Superior temporal gyrus (tissue), 1 donor: ENCODE results near the gene DDX41.
"Not testable (repeated sequence)": the region's sequence is repeated elsewhere in the genome, so short reads cannot be mapped to it uniquely, and the experiment has no call there.

Experiments
- DNase-seq: peaks from one replicate; pipeline ENCODE4 v3.0.0-alpha.2; 2016; ENCODE audit errors: extremely low spot score

DDX41 gene

DNA sequence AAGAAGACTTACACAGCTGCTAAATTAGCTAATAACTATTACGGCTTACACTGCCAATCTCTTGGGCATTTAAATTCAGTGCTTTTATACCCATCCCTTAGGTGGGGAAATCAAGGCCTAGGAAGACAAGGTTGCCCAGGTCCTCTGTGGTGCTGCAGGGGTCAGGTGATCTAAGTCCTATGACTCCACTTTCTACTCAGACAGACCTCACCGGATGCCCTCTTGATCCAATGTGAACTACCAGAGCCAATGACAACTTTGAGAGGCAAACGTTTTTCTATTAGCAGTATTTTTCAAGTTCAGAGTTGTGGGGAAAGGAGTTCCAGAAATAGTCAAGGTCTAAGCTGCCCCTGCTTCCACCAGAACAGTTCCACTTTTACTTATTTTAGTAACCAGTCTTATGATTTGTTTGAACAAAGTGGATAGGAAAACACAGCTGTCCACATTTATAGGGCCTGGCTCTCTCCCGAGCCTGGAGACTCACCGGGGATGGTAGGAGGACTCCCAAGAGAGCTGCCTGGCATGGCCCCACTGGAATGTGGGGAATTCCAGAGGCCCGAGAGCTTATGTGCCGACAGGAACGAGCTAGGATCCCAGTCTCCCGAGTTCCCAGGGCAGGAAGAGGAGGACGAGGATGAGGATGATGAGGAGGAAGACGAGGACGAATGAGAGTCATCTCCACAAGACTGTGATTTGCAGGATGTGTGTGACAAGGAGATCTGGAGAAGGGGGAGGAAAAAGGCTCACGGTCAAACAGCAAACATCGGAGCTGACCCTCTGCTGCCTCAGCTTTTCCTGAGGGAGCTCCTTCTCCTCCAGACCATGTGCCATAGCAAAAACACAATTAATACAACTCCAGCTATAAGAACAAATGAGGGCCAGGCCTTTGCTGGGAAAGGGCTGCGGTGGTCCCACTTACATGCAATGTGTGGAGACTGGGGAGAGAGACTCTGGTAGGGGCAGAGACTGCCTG is 20.9 kb upstream of the DDX41 start:
- peak; percentile 41 for DNase-seq

DNA sequence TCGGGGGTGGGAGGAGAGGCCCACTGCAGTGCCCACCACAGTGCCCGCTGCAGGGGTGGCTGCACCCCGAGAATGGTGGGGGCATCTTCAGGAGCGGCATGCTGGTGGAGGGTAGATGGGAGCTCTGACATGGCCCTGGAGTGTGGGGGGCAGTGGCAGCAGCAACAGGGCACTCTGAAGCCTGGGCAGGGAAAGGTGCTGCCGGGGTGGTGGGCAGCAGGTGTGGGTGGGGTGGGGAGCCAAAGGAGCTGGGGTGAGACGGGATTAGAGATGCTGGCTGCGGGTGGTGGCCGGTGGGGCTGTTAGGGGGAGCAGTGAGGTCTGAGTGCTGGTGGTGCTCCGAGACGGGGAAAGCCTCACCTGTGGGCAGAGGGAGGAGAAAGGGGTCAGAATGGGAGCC is 19.6 kb upstream of the DDX41 start:
- DNase-seq, result no peak

DNA sequence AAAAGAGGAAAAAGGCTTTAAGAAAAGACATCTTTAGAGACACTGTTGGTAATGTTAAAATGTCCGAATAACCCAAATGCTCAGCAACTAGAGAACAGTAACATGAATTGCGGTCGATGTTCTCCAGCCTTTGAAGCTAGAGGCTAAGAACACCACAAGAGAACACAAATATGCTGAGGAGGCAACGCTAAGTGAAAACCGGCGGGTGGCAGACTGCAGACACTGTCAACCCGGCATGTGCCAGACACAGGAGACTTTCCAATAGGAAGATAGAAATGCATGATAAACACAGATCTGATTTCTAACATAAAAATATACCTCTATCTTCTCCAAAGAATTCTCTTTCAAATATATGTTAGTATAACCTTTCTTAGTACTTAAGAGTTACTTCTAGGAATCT is 18.4 kb upstream of the DDX41 start:
- DNase-seq, result peak; percentile 46

DNA sequence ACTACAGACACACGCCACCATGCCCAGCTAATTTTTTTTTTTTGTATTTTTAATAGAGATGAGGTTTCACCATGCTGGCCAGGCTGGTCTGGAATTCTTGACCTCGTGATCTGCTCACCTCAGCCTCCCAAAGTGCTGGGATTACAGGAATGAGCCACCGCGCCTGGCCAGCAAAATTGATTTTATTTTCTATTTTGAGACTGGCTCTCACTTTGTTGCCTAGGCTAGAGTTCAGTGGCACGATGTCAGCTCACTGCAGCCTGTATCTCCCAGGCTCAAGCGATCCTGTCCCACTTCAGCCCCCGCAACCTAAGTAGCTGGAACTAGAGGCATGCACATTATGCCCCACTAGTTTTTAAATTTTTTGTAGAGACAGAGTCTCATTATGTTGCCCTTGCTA is 17.7 kb upstream of the DDX41 start:
- DNase-seq, result not testable (repeated sequence)

DNA sequence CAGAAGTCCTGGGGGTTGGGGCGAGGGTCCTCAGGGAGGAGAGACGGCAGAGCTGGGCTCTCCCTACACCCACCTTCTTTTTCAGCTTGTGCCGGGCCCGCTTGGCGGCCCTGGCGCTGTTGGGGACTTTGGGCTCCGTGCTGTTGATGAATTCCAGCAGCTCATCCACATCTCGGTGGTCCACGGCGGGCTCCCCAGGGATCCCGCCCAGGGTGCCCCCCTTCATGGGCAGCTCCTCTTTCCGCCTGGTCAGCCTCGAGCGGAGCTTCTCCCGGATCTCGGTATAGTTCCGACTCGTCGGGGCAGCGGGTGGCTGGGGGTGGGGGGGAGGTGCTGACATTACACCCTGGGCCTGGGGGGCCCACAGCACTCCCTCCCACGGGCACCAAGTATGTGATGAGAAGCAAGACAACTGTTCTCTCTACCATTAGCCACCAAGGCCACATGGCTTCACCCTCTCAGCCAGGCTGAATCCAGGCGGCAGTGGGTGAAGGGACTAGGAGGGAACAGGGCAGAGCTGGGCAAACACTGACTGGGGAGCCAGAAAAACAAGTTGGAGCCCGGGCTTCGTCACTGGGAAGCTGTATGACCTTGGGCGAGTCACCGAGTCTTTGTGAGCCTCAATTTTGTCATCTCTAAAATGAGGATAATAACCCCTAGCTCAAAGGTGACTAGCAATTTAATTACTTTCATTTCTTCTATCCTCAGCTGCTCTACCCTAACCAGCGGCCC is 14.6 kb upstream of the DDX41 start:
- no peak for DNase-seq

DNA sequence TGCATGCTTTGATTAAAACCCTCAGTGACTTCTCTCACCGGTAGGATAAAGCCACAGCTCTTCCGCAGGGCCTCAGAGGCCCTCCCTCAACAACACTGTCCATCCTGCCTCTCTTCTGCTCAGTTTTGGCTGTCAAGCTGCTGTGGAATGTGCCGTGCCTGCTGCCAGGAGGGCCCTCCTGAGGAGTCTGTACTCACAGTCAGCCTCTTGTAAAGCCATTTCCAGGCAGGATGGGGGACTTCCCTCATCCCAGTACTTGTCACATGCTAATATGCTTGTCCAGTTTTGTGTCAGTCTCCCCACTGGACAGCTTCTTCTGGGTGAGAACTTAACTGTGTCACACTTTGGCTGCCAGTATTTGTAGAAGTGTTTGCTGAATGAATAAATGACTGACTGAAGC is 13.9 kb upstream of the DDX41 start:
- no peak for DNase-seq

DNA sequence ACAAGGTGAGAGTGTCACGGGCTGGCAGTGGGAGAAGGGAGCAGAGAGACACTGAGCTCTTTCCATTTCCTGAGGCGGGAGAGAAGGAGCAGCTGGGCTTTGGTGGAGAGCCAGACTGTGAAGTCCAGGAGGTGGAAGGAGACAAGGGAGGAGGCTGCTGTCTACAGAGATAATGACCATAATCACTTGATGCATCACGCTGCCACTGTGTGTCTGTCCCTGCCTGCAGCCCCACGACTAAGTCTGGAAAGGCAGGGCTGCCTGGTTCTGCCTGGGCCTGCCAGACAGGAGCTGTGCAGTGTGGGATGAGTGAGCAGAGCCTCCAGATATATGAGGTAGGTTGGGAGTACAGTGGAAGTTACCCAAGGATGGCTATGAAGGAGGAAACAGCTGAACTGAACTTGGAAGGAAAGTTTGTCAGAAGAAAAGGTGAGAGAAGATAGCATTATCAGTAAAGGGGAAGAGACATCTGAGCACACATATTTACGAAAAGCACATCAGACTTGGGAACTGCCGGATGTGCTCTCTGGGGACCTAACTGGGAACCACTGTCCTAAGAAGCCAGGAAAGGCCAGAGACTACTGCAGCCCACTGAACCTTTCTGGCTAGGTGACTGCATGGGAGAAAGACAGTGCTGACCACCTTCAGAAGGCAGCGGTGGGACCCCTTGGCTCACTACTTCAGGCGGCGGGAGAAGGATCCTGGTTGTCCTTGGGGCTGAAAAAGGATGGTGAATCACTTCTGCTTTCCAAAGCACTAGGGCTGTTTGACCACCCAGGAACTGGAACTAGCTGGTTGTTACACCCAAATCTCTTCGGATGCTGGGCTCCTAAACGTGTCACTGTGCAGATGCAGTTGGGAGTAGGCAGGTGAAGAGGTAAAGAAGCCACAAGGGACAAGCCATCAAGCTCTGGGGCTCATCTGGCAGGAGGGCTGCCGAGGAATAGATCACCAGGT is 12.8 kb upstream of the DDX41 start:
- DNase-seq, result no peak

DNA sequence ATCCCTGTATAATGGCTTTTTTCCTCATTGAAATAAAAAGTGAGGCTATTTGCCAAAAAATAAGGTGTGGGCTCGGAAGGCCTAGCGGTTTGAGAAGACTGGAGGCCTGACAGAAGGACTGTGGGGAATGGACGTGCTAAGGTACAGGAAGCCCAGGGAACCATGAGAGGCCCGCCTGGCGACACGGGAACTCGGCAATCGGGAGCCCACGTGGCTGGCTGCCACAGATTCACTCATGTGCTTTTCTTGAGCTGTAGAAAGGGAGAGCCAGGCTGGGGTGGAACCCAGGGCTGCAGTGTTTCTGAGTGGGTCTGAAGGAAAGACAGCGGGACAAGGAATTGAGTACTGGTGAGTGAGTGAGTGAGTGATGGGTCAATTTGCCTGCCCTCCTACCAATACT is 11.9 kb upstream of the DDX41 start:
- no peak for DNase-seq

DNA sequence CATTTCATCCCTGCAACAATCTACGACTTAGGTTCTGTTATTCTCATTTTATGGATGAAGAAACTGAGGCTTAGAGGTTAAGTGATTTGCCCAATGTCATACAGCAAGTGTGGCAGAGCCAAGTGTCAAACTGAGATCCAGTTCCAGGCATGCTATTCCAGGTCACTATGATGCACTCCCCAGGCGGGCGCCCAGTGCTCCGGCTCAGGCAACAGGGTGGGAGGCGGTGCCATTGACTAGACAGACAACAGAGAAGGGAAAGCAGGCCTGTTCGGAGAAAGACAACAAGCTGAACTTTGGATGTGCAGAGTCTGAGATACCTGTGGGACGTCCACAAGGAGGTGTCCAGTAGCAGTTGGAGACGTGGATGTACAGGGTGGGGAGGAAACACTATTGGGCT is 10.8 kb upstream of the DDX41 start:
- no peak for DNase-seq

DNA sequence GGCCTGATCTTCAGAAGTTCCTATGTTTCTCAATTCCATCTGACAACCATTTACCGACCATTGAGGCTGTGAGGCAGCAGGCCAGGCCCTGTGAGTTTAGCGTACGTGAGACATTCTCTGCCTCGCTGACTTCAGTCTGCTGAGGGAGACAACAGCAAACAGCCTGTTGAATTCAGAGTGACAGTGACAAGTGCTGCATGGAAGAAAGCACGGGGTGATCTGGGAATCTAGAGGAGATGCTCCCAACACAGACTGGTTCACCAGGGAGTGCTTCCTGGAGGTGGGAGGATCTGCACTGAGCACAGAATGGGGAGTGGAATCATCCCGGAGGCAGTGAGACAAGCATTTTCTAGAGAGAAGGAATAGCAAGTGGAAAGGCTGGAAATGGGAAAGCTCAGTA is 10.0 kb upstream of the DDX41 start:
- DNase-seq, result no peak

DNA sequence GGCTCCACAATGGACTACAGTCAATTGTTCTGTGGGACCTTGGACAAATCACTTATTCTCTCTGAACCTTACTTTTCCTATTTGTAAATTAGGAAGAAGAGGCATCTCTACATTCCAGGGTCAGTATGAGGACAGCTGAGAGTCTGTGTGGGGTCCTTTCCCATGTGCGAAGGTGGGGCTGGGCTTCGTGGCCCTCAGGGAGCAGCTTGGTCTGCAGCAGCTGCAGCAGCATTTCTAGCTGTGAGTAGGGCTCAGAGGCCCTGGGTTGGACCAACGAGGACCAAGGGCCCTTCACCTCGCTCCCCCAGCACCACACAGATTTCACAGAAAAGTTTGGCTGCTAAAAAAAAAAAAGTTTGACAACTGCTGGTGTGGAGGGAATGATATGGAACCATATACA is 9.4 kb upstream of the DDX41 start:
- DNase-seq, result no peak

DNA sequence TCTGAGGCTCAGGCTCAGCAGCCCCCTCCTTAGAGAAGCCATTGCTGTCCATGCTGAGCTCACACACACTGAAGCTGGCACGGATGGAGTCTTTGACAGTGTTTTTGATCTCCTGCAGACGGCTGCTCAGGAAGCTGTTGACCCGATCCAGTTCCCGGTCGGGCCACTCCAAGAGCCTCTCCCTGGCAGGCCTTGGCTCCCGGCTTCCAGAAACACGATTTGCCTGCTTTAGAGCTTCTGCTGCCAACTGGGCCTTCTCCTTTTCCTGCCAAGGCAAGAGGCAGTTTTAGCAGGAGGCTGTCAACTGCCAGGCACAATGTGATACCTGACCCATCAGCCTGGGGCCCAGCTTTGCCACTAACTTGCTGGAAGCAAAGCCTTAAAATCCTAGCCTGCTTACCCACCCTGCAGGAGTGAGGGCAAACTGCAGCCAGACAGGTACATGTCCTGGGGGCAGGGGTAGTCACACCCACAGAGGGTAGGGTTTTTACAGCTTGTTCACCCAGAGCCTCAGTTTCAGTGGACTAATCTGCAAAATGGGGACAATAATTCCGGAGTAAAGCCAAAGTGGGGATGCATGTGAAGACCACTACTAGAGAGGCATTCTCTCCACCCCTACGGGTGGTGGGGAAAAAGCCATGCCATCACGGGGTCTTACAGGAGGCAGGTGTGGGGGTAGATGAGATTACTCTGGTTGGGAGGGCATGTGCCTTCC is 8.3 kb upstream of the DDX41 start:
- no peak for DNase-seq

DNA sequence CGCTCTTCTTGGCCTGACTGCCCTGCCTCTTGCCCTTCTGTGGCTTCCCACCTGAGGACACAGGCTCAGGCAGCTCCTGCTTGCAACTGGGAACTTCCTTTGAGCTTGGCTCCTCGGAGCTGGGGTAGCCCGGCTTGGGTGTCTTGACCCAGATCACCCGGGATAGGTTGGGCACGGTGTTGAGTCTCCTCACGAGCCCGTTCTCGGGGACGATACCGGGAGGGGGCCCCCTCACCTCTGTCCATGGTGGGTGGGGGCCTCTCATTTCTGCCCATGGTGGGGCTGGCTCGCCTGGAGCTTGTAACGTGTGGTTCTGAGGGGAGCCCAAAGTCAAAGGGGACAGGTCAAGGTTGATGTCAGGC is 7.8 kb upstream of the DDX41 start:
- DNase-seq, result no peak

DNA sequence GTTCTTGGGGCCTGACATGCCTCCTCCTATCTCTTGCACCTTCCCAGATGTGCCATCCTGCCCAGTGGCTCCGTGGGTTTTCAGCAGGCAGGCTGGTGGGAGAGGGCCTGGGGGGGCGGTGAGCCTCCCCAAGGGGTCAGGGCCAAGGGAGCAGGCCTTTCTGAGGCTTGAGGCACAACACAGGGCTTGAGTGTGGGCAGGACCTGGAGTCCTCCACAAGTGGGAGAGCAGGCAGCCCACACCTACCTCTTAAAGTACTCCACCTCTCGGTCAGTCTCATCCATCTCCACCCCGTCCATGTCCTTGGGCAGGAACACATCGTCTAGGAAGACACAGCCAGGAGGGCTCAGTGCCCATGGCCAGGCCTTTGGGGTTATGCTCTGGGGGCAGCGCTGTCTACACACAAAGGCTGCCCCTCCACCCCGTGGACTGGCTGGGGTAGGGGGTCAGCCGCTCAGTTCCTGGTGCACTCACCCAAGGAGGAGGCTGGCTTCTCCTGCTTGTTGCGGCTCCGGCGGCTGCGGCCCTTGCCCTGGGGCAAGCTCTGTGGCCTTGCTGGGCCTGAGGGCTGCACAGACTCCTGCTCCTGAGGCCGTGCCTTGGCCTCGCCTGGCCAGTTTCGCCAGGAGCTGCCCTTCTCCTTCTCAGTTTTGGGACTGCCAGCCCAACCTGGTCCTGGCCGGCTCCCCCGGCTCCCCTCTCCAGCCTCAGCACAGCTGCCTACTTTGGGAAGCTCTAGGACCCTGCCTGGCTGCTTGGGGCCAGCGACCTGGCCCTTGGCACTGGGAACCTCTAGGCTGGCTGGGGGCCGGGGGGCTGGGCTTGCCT is 7.2 kb upstream of the DDX41 start:
- DNase-seq, result no peak

DNA sequence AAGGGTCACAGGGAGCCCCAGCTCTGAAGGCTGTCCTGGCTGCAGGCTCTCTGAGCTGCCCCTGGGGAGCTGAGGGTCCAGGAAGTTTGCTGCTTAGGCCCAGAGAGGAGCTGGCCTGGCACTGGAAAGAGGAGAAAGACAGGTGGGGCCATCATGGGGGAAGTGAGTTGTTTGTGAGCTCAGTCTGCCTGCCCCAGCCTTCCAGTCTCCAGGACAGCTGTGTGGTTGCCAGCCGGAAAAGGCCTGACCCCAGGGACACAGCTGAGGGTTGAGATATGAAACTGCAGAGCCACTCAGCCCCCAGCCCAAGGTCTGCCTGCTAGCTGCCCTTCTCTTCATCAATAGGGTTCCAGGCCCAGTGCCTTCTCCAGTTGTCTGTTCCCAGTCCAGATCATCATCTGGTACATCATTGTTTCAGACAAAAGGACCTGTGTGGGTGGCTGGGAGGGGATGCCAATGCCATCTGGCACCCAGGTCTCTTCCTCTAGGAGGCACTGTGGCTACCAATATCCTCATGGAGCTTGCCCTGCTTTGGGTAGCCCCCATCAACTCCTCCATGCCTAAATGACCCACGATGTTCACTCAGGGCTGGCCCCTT is 4.3 kb upstream of the DDX41 start:
- no peak for DNase-seq

DNA sequence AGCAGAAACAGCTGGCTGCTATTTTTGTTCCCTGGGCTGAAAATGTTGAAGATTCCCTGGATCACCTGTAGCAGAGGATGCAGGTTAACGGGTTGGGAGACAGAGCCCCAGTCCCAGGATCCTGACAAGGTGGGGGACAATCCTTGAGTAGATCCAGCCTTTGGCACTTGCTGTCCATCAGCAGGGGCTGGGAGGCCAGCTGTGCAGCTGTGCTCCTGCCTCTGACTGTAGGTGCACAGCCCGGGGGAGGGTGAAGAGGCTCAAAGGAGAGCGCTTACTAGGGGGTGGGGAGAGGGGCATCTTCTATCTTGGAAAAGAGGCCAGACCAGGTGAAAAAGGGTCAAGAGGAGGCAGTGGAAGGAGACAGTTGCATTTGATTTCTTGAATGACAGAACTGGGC is 3.5 kb upstream of the DDX41 start:
- no peak for DNase-seq

DNA sequence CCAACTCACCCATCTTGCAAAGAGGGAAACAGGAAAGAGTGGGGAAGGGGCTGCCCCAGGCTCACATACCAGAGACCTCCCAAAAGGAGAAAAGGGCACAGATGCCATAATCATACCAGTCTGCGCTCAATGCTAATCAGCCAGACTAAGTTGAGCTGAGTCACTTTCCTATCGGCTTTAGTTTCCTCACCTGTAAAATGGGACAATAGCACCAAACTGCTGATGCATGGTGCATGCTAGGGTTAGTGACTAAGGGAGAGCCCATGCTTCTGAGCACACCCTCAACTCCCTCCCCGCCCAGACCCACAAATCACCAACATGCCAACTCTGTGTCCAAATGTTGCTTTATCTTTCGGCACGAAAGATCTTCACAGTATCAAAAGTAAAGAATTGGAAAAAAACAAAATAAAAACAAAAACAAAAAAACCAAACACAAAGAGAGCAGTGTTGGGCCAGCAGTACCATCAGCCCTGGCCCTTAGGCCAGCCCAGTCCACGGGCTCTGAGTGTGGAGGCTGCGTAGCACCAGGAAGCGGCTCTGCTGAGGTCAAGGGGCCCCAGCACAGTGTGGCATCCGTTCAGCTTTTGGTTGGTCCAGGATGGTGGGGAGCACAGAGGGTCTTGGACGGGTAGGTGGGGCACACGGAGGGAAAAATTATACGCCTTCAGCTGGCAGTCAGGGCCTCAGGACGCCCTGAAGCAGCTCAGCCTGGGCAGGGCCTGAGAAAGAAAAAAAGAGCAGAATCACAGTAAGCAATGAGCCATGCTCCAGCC is 2.9 kb upstream of the DDX41 start:
- DNase-seq, result no peak

DNA sequence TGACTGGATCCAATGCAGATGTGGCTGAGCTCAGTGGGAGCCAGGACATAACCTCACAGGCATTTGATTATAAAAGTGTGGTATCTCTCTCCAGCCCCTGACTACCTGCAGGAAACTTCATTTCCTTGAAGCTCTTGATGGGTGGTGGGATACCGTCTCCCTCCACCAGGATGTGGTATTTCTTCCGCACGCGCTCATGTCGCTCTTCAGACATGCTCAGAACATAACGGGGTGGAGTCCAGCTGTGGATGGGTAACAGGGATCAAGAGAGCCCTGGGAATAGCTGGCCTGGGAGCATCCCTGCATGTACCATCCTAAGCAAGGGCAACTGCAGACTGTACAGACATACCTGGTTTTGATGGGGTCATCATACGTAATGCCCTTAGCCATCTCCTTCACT is 1.2 kb downstream of the DDX41 start:
- no peak for DNase-seq

DNA sequence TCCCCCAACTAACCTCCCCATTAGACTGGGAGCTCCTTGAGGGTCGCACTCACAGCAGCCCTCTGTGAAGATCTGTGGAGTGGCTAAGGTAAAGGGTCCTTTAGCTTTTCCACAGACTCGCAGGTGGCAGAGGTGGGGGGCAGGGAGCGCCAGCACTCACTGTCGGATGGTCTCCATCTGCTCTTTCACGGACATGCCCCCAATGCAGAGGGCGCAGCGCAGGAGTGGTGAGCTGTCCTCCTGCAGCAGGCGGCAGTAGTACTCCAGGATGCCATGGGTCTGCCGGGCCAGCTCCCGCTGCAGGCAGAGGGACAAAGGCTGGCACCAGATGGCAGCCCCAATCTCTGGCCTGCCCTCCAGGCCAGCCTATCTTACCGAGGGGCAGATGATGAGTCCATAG is 2.2 kb downstream of the DDX41 start:
- DNase-seq, result no peak
